ENCODE measurements around the gene CXCR4.

The CXCR4 gene

GRCh38 chr2:136131484-136131960 is 13.6 kb upstream of the CXCR4 start:
- no peak for DNase-seq

- no peak for DNase-seq
These were observed 12.6 kb upstream of the CXCR4 start for GRCh38 chr2:136130511-136130910.

- no peak for DNase-seq
These were observed 12.1 kb upstream of the CXCR4 start for GRCh38 chr2:136130045-136130444.

- no peak for DNase-seq
These were observed 11.7 kb upstream of the CXCR4 start for GRCh38 chr2:136129601-136130000.

- DNase-seq: no peak
These were observed 11.0 kb upstream of the CXCR4 start for GRCh38 chr2:136128905-136129304.

- DNase-seq: no peak
These were observed 10.4 kb upstream of the CXCR4 start for GRCh38 chr2:136128366-136128765.

DNA sequence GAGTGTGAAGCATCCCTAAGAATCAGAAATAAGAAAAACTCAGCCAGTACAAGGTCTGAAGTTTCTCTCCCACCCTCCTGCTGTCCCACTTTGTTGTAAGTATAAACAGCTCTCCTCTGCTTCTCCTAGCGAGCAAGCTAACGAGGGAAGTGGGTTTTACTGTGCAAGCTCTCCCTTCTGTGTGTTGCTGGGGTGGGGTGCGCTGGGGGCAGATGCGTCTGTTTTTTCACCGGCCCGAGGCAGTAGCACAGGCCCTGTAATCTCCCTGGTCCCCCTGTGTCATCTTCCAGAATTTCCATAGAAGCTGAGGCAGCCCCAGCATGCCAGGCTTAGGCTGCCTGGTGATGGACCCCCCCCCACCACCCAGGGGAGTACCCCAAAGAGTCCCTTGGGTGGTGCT is 9.4 kb upstream of the CXCR4 start:
- no peak for DNase-seq

DNA sequence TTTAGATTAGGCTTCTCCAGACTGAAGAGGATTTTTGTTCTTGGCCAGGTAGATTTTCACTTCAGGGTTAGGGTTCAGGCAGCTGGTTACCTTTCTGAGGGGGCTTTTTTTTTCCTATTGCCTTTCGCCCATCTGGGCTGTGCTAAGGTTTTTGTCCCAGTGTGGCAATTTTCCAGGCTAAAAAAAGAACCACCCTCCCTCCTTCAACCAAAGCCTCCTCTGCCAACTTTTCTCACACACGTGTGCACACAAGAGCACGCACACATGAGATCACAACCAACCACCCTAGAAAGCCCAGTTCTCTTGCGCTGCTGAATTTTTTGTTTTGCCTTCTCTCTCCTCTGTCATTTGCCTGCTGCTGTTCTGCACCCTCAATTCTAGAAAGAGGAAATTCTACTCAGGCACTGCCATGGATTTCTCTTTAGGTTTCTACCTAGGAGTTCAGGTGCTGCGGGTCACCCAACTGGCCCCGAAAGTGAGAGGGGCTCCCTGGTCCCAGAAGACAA is 8.5 kb upstream of the CXCR4 start:
- DNase-seq: no peak

GRCh38 chr2:136126021-136126420 is 8.1 kb upstream of the CXCR4 start:
- DNase-seq: no peak

DNA sequence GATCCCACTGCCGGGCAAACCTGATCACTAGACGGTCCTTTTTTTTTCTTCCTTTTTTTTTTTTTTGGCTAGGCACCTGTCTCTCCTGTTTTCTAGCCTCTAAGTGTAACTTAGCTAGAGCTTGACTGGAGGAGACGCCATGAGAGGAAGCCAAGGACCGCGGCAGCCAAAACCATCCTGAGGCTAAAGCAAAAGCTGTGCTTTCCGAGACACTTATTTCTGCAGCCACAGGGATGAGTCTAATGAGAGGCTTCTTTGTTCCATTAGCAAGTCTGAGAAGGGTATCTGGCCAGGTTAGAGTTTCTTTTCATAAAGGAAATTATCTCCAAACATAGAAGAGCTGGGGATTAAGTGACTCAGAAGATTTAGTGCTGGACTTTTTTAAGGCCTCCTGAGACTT is 7.3 kb upstream of the CXCR4 start:
- DNase-seq: no peak

DNA sequence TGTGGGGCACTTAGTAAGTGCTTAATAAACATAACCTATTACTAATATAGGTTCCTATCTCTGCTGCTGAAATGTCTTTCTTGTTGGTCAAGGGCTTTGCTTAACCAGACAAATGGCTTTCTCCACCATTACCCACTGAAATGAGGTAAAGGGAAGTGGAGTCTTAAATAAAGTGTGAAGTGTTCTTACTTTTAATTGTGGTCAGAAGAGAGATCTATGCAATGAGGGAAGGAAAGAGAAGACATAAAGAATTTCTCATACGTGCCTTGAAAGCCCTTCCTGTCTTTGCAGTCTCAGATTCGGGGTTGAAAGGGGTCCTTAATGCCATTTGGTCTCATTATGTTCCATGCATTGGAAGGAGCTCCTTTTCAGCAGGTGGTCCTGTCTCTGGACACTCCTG is 6.9 kb upstream of the CXCR4 start:
- DNase-seq: no peak

DNA sequence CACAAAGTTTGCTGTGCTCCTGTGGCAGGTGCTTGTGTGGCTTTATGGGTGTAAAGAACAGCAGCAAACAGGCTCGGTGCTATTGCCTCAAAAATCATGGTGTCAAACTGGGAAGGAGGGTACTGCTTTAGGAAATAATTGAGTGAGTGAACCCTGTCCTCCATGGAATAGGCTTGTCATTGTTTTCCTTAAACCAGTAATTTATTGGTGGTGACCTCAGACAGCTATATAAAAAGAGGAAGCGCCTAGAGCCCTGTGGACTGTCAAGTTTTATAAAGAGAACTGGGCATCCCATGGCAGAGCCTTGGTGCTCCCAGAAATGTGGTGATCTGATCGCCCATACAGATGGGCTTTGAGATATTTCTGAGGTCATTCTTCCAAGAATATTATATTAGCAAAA is 4.7 kb upstream of the CXCR4 start:
- DNase-seq: no peak

DNA sequence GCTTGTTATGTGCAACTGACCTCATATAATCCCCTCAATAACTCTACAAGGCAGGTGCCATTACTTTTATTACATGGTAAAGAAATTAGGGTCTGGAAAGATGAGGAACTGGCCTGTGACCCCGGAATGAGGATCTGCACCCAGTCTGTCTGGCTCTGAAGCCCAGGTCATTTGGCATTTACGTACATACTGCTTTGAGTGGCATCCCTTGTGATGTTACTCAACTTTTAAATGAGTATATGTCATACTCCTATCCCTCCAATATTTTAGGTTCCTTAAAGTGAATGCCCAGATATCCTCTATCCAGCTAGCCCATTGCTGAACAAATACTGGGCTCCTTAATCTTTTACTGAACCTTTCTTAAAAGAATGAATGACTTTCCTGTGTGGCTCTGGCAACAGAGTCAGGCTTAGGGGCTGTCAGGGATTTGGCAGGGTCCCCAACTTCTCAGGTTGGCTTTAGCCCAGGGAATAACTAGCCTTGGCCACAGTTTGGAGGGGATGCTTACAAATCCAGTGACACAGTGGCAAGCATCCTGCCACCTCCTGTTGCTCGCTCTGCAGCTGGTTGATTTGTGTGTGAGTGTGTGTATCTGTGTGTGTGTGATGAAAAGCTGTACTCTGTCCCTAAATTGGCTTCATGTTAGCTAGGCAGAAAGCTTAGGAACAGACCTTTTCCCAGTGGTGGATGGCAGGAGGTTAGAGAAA is 3.4 kb upstream of the CXCR4 start:
- DNase-seq: no peak

GRCh38 chr2:136119717-136120675 is 2.0 kb upstream of the CXCR4 start:
- DNase-seq: no peak

DNA sequence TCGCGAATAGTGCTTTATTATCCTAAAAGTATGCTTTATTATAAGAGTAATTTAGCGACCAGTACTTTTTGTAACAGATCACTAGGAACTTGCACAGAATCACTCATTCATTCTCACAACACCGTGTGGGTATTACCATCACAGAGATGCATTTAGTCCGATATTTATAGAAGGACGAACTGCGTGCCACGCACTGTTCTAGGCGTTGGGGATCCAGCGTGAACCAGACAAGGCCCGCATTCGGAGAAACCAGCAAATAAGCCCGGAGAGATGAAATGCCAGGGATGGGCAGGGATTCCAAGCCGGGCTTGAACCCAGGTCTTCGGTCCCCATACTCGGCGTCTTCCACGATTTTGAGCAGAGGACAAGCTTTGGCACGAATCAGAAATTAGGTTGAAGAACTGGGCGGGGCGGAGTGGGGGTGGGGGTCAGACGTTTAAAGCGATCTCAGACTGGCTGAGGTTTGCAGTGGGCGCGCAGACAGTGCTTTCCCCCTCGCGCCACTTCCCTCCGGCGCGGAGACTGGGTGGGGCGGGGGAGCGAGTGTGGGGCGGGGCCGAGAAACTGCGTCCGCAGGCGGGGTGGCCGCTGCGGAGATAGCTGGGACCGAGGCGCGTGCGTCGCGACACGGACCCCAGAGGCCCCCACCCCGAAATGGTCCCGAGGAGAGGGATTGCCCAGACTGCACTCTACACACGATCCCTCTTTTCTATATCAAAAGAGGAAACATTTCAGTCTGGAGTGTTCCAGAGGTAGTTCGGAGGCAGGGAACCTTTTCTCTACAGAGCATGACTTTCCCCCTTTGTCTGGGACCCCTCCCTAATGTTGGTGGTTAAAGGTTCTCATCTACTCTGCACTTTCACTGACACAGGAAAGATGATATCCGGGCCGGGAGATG is 1.1 kb upstream of the CXCR4 start:
- no peak for DNase-seq

GRCh38 chr2:136117391-136117841 is 533 bp downstream of the CXCR4 start:
- DNase-seq: peak; percentile 36

DNA sequence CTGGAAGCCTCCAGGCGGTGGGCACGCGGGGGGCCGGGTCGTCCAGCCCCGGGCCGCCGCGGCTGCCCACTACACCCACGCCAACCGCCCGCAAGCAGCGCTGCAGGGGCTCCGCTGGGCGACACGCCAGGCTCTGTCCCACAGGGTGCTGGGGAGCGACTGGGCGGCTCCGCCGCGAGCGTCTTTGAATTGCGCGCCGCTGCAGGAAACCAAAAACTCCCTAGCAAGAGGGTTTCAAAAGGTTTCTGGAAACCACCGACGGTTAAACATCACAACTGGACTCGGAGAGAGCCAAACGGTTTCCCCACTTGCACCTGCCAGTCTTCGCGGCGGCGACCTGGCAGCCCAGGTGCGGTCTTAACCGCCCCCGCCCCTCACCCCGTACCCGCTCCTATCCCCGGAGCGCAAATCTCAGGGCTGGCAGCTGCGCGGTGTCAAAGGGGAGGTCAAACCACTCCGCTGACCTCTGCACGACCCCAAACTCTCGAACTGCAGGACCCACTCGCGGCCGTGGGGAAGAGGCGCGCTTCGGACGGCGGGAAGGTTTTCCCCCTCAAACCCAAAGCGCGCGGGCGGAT is 1.0 kb downstream of the CXCR4 start:
- DNase-seq: no peak

- DNase-seq: no peak
These were observed 1.7 kb downstream of the CXCR4 start for GRCh38 chr2:136116151-136116812.

DNA sequence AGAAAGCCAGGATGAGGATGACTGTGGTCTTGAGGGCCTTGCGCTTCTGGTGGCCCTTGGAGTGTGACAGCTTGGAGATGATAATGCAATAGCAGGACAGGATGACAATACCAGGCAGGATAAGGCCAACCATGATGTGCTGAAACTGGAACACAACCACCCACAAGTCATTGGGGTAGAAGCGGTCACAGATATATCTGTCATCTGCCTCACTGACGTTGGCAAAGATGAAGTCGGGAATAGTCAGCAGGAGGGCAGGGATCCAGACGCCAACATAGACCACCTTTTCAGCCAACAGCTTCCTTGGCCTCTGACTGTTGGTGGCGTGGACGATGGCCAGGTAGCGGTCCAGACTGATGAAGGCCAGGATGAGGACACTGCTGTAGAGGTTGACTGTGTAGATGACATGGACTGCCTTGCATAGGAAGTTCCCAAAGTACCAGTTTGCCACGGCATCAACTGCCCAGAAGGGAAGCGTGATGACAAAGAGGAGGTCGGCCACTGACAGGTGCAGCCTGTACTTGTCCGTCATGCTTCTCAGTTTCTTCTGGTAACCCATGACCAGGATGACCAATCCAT is 2.7 kb downstream of the CXCR4 start:
- no peak for DNase-seq

DNA sequence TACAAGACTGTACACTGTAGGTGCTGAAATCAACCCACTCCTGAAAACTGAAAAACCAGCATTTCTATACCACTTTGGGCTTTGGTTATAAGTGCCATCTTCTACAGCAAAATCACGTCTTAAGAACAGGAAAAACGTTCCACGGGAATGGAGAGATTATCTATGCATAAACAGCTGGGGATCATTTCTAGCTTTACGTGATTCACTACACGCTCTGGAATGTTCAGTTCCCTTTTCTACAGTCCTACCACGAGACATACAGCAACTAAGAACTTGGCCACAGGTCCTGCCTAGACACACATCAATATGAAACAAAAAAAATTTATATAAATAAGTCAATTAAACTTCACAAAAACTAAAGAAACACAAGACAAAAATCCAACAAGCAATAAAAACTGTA is 3.6 kb downstream of the CXCR4 start:
- no peak for DNase-seq

DNA sequence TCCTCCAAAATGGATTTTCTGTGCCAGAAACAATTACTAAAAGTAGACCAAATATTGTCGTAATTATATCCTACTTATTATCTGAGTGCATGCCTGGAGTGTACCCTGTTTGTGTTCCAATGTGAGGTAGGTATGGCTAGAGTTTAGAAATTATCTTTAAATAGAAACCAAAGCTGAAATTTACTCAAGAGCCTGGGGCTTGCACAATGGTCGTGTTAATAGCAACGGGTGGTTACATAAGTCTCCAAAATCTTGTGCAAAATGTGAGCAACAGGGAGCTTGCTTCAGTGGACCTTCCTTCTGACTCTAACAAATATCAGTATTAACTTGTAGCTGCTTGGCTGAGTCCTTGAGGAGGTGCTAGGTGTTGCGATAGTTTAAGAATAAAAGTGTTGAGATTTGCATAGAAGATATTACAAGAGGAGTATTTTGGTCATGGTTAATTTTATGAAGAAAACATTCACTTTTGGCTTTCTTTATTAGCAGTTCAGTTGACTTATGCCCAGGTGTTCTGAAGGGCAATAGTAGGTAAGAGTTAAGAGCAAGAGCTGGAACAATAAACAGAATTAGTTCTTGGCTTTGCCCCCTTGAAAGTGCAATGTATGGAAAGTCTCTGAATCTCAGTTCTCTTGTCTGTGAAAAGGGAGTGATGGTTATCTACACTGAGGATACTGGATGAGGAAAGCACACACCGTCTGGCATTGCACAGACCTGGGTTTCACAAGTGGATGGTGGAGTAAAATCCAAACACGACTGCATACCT is 4.6 kb downstream of the CXCR4 start:
- DNase-seq: no peak

Data from EL (cell line).